ENCODE measurements around the gene FABP2. TPM values are rescaled to one million over a fixed set of nuclear protein-coding genes. Genes with fewer than 3 reads are reported as not detected.

The FABP2 gene
- total and polyA plus RNA-seq, 2 experiments from 2014 or later = not detected

- in situ Hi-C loops (cut with MboI) = no loop called here
- H3F3A ChIP-seq (ENCODE audit: insufficient read depth) = peaks cover 11% of the 10 kb centered on the region
These were observed 50.4 kb downstream of the FABP2 start for GRCh38 chr4:119271361-119272085.

DNA sequence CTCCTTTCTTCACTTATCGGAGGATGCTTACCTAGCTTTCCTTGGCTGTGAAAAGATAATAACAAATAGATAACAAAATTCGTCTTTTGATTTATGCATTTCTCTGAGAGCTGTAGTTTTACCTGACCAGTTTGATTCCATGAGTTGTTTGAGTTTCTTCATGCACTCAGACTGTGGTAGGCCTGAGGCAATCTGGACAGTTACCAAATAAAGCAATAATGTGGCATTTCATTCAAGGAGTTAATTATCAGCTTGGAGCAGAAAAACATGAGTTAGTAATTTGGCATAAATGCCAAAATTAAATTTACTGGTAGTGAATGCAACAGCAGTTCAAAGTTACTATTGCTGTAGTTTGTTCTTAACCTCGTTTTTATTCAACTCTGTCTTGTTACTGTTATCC lies 53.5 kb downstream of the FABP2 start:
- Histone ChIP-seq H3K79me2 (ENCODE audit: insufficient read depth) (no peaks in the 10 kb centered on the region), H3K9ac (no peak overlapping the region), H4K20me1 (ENCODE audit: insufficient read depth) (no peaks in the 10 kb centered on the region), H2AFZ (no peak overlapping the region), H3K4me2 (ENCODE audit: unreplicated experiment) (no peak overlapping the region), H3K9me3 (ENCODE audit: low read depth) (no peaks in the 10 kb centered on the region), H3F3A (ENCODE audit: insufficient read depth) (peaks cover 11% of the 10 kb centered on the region), H3K27ac (no peak overlapping the region), H3K27me3 (replicated peaks; ENCODE audit: insufficient read depth) (no peaks in the 10 kb centered on the region), H3K9me2 (ENCODE audit: insufficient read depth) (no peaks in the 10 kb centered on the region), H3K4me1 (ENCODE audit: insufficient read depth) (no peaks in the 10 kb centered on the region), H3K4me3 (no peak overlapping the region), H3K36me3 (ENCODE audit: low read depth) (peaks cover 74% of the 10 kb centered on the region)
- 69 to 70% methylated on average over 3 of the region's 3 CpGs for WGBS, 2 experiments (ENCODE audit: low coverage in 1 of 2, low lambda C conversion rate in 2 of 2, missing lambda C conversion rate in 2 of 2)
- in situ Hi-C loops (cut with MboI) = no loop called here
- DNase-seq = no peak
- no peak for TF ChIP-seq EZH2 (IDR thresholded peaks at IDR 0.05; ENCODE audit: insufficient read depth, poor library complexity, severe bottlenecking)
- TF ChIP-seq EZH2phosphoT487 (IDR thresholded peaks at IDR 0.05; ENCODE audit: insufficient read depth, low read depth) = no peak

More at GRCh38 chr4:119271361-119272085, 50.4 kb downstream of the FABP2 start:
- Histone ChIP-seq H3K27ac (no peak overlapping the region), H3K36me3 (ENCODE audit: low read depth) (peaks cover 56% of the 10 kb centered on the region), H3K9ac (no peak overlapping the region), H2AFZ (no peak overlapping the region), H3K27me3 (replicated peaks; ENCODE audit: insufficient read depth) (no peaks in the 10 kb centered on the region), H3K9me3 (ENCODE audit: low read depth) (no peaks in the 10 kb centered on the region), H3K4me3 (no peak overlapping the region), H3K79me2 (ENCODE audit: insufficient read depth) (no peaks in the 10 kb centered on the region), H3K9me2 (ENCODE audit: insufficient read depth) (no peaks in the 10 kb centered on the region), H3K4me2 (ENCODE audit: unreplicated experiment) (no peak overlapping the region), H3K4me1 (ENCODE audit: insufficient read depth) (no peaks in the 10 kb centered on the region), H4K20me1 (ENCODE audit: insufficient read depth) (no peaks in the 10 kb centered on the region)
- 88 to 92% methylated on average over 6 of the region's 6 CpGs for WGBS, 2 experiments (ENCODE audit: low coverage in 1 of 2, low lambda C conversion rate in 2 of 2, missing lambda C conversion rate in 2 of 2)
- TF ChIP-seq EZH2 (IDR thresholded peaks at IDR 0.05; ENCODE audit: insufficient read depth, poor library complexity, severe bottlenecking) (no peak), EZH2phosphoT487 (IDR thresholded peaks at IDR 0.05; ENCODE audit: insufficient read depth, low read depth) (no peak)
- DNase-seq = no peak

Small RNA genes within 50 kb of the gene (small RNA-seq; reads per million reads assigned to genes)
- not detected for gene RNU4-33P (ENCODE audit: low read depth, low replicate concordance)

Other genes starting within 250 kb of the FABP2 start
- 0.22 TPM in 1 of 2 replicates, not detected in the other for gene MYOZ2, start 186.3 kb downstream of the FABP2 start, total RNA-seq (2014; rRNA removed; shearing (Covaris generic))
- 0.35 and 0.59 TPM in 2 replicates for gene MYOZ2, start 186.3 kb downstream of the FABP2 start, polyA plus RNA-seq (2016; fragmentation: Nextera tagmentation; extraction: Ambion mirVana)
- 42.4 and 43.3 TPM in 2 replicates for gene USP53, start 109.4 kb downstream of the FABP2 start, total RNA-seq (2014; rRNA removed; shearing (Covaris generic))
- gene USP53, start 109.4 kb downstream of the FABP2 start, polyA plus RNA-seq (2016; fragmentation: Nextera tagmentation; extraction: Ambion mirVana) = 19.9 and 26.0 TPM in 2 replicates

All from GM23248 (cell line).